ENCODE measurements around the gene UBA52.
"Not testable (repeated sequence)": the region's sequence is repeated elsewhere in the genome, so short reads cannot be mapped to it uniquely, and the experiment has no call there.

The UBA52 gene

GRCh38 chr19:18557411-18558201 is 14.1 kb upstream of the UBA52 start, which contains the start of gene KXD1:
KXD1 (plus strand) TSS chr19:18557870; CDS start chr19:18562057, 4,187 bp downstream.
- DNase-seq, result peak; percentile 95 to 97

- no peak for DNase-seq
These were observed 13.5 kb upstream of the UBA52 start for GRCh38 chr19:18558202-18558555.

GRCh38 chr19:18558604-18559003 is 13.1 kb upstream of the UBA52 start:
- DNase-seq, result no peak

GRCh38 chr19:18559685-18560084 is 12.0 kb upstream of the UBA52 start:
- no peak for DNase-seq

- no peak for DNase-seq
These were observed 9.6 kb upstream of the UBA52 start for GRCh38 chr19:18562086-18562485.

- no peak for DNase-seq
These were observed 4.7 kb upstream of the UBA52 start for GRCh38 chr19:18566953-18567352.

- DNase-seq, result no peak
These were observed 3.3 kb upstream of the UBA52 start for GRCh38 chr19:18568367-18568766.

- DNase-seq, result no peak
These were observed 3.1 kb downstream of the UBA52 start for GRCh38 chr19:18574691-18575291.

GRCh38 chr19:18576383-18576782 is 4.7 kb downstream of the UBA52 start:
- no peak for DNase-seq

GRCh38 chr19:18577365-18577914 is 5.8 kb downstream of the UBA52 start:
- DNase-seq, result no peak

GRCh38 chr19:18580311-18580710 is 8.7 kb downstream of the UBA52 start:
- no peak for DNase-seq

GRCh38 chr19:18586306-18586705 is 14.6 kb downstream of the UBA52 start:
- no peak for DNase-seq

- DNase-seq, result no peak
These were observed 15.9 kb downstream of the UBA52 start for GRCh38 chr19:18587561-18587960.

- DNase-seq, result no peak
These were observed 16.4 kb downstream of the UBA52 start for GRCh38 chr19:18587962-18588610.

- peak; percentile 73 to 83 for DNase-seq
These were observed 17.1 kb downstream of the UBA52 start, which contains the start of gene REX1BD for GRCh38 chr19:18588611-18589379. REX1BD (plus strand) TSS chr19:18588798; CDS start chr19:18588802, 4 bp downstream.

- peak; percentile 62 to 66 for DNase-seq
These were observed 18.0 kb downstream of the UBA52 start for GRCh38 chr19:18589380-18590272.

GRCh38 chr19:18590273-18591272 is 18.9 kb downstream of the UBA52 start:
- no peak for DNase-seq

GRCh38 chr19:18591735-18592385 is 20.2 kb downstream of the UBA52 start:
- DNase-seq, result no peak

GRCh38 chr19:18592732-18593131 is 21.1 kb downstream of the UBA52 start:
- not testable (repeated sequence) for DNase-seq

All from stimulated activated CD4-positive, alpha-beta T cell treated with anti-CD3 and anti-CD28 coated beads, Interleukin-2, amount 100 ng/mL, for 48 hours (primary cell).